Measurements from ENCODE around the gene SEPTIN2.
A peak's percentile ranks its signal among the peaks of the same experiment; 100 is the strongest.
"Not testable (repeated sequence)": the region's sequence is repeated elsewhere in the genome, so short reads cannot be mapped to it uniquely, and the experiment has no call there.

The SEPTIN2 gene

GRCh38 chr2:241375300-241375699, 59.6 kb downstream of the SEPTIN2 start:
- Histone ChIP-seq H3K4me1 (ENCODE audit: control insufficient read depth in 1 of 2, insufficient read depth in 2 of 2, low read length in 2 of 2) (peaks cover 56 to 67% of the 10 kb centered on the region in 2 donors), H3K4me3 (ENCODE audit: low read depth in 1 of 2, low read length in 2 of 2) (peak overlapping the region in 1 of 2 donors; percentile 5), H3K27ac (ENCODE audit: low read depth, low read length) (no peak overlapping the region), H3K27me3 (ENCODE audit: control insufficient read depth in 1 of 2, insufficient read depth in 2 of 2, low read length in 2 of 2) (no peaks in the 10 kb centered on the region), H3K9me3 (ENCODE audit: control insufficient read depth in 1 of 2, low read length in 2 of 2) (no peaks in the 10 kb centered on the region), H3K36me3 (ENCODE audit: control insufficient read depth in 1 of 2, insufficient read depth in 2 of 2, low read length in 2 of 2) (peaks cover 4 to 17% of the 10 kb centered on the region in 2 donors), H3K9ac (ENCODE audit: low read depth in 1 of 2, low read length in 2 of 2) (no peak overlapping the region)

- H3K4me1 ChIP-seq (ENCODE audit: control insufficient read depth in 1 of 2, insufficient read depth in 2 of 2, low read length in 2 of 2), result peaks cover 45 to 60% of the 10 kb centered on the region in 2 donors
These were observed 61.1 kb downstream of the SEPTIN2 start for GRCh38 chr2:241376808-241377207.

GRCh38 chr2:241378816-241379215, 63.1 kb downstream of the SEPTIN2 start:
- Histone ChIP-seq H3K9ac (ENCODE audit: low read depth in 1 of 2, low read length in 2 of 2) (no peak overlapping the region), H3K9me3 (ENCODE audit: control insufficient read depth in 1 of 2, low read length in 2 of 2) (no peaks in the 10 kb centered on the region), H3K4me1 (ENCODE audit: control insufficient read depth in 1 of 2, insufficient read depth in 2 of 2, low read length in 2 of 2) (peaks cover 27 to 42% of the 10 kb centered on the region in 2 donors), H3K27me3 (ENCODE audit: control insufficient read depth in 1 of 2, insufficient read depth in 2 of 2, low read length in 2 of 2) (no peaks in the 10 kb centered on the region), H3K4me3 (ENCODE audit: low read depth in 1 of 2, low read length in 2 of 2) (no peak overlapping the region), H3K36me3 (ENCODE audit: control insufficient read depth in 1 of 2, insufficient read depth in 2 of 2, low read length in 2 of 2) (peaks cover 4 to 24% of the 10 kb centered on the region in 2 donors), H3K27ac (ENCODE audit: low read depth, low read length) (no peak overlapping the region)

More at GRCh38 chr2:241376808-241377207, 61.1 kb downstream of the SEPTIN2 start:
- no peak overlapping the region for H3K4me3 ChIP-seq (ENCODE audit: low read depth in 1 of 2, low read length in 2 of 2)
- no peak overlapping the region for H3K27ac ChIP-seq (ENCODE audit: low read depth, low read length)
- no peaks in the 10 kb centered on the region for H3K9me3 ChIP-seq (ENCODE audit: control insufficient read depth in 1 of 2, low read length in 2 of 2)
- no peak overlapping the region for H3K9ac ChIP-seq (ENCODE audit: low read depth in 1 of 2, low read length in 2 of 2)
- no peaks in the 10 kb centered on the region for H3K27me3 ChIP-seq (ENCODE audit: control insufficient read depth in 1 of 2, insufficient read depth in 2 of 2, low read length in 2 of 2)
- H3K36me3 ChIP-seq (ENCODE audit: control insufficient read depth in 1 of 2, insufficient read depth in 2 of 2, low read length in 2 of 2), result peaks cover 4 to 17% of the 10 kb centered on the region in 2 donors

- Histone ChIP-seq H3K27me3 (ENCODE audit: control insufficient read depth in 1 of 2, insufficient read depth in 2 of 2, low read length in 2 of 2) (no peaks in the 10 kb centered on the region), H3K36me3 (ENCODE audit: control insufficient read depth in 1 of 2, insufficient read depth in 2 of 2, low read length in 2 of 2) (peaks cover 4 to 24% of the 10 kb centered on the region in 2 donors), H3K4me3 (ENCODE audit: low read depth in 1 of 2, low read length in 2 of 2) (no peak overlapping the region), H3K9ac (ENCODE audit: low read depth in 1 of 2, low read length in 2 of 2) (peak overlapping the region in 1 of 2 donors; percentile 3), H3K9me3 (ENCODE audit: control insufficient read depth in 1 of 2, low read length in 2 of 2) (no peaks in the 10 kb centered on the region), H3K27ac (ENCODE audit: low read depth, low read length) (no peak overlapping the region), H3K4me1 (ENCODE audit: control insufficient read depth in 1 of 2, insufficient read depth in 2 of 2, low read length in 2 of 2) (peaks cover 19 to 38% of the 10 kb centered on the region in 2 donors)
These were observed 64.1 kb downstream of the SEPTIN2 start for GRCh38 chr2:241379481-241380480.

- Histone ChIP-seq H3K9ac (ENCODE audit: low read depth in 1 of 2, low read length in 2 of 2) (no peak overlapping the region), H3K36me3 (ENCODE audit: control insufficient read depth in 1 of 2, insufficient read depth in 2 of 2, low read length in 2 of 2) (peaks cover 4 to 15% of the 10 kb centered on the region in 2 donors), H3K27ac (ENCODE audit: low read depth, low read length) (no peak overlapping the region), H3K4me3 (ENCODE audit: low read depth in 1 of 2, low read length in 2 of 2) (no peak overlapping the region), H3K27me3 (ENCODE audit: control insufficient read depth in 1 of 2, insufficient read depth in 2 of 2, low read length in 2 of 2) (no peaks in the 10 kb centered on the region), H3K4me1 (ENCODE audit: control insufficient read depth in 1 of 2, insufficient read depth in 2 of 2, low read length in 2 of 2) (peaks cover 2 to 19% of the 10 kb centered on the region in 2 donors), H3K9me3 (ENCODE audit: control insufficient read depth in 1 of 2, low read length in 2 of 2) (no peaks in the 10 kb centered on the region)
These were observed 66.1 kb downstream of the SEPTIN2 start for GRCh38 chr2:241381872-241382271.

GRCh38 chr2:241385450-241385849, 69.7 kb downstream of the SEPTIN2 start:
- H3K9me3 ChIP-seq (ENCODE audit: control insufficient read depth in 1 of 2, low read length in 2 of 2); H3K4me1 ChIP-seq (ENCODE audit: control insufficient read depth in 1 of 2, insufficient read depth in 2 of 2, low read length in 2 of 2); H3K27me3 ChIP-seq (ENCODE audit: control insufficient read depth in 1 of 2, insufficient read depth in 2 of 2, low read length in 2 of 2); H3K9ac ChIP-seq (ENCODE audit: low read depth in 1 of 2, low read length in 2 of 2); H3K4me3 ChIP-seq (ENCODE audit: low read depth in 1 of 2, low read length in 2 of 2); H3K27ac ChIP-seq (ENCODE audit: low read depth, low read length): not testable (repeated sequence)
- H3K36me3 ChIP-seq (ENCODE audit: control insufficient read depth in 1 of 2, insufficient read depth in 2 of 2, low read length in 2 of 2), result peaks cover 0 to 10% of the 10 kb centered on the region in 2 donors

GRCh38 chr2:241386519-241386918, 70.8 kb downstream of the SEPTIN2 start:
- no peaks in the 10 kb centered on the region for H3K9me3 ChIP-seq (ENCODE audit: control insufficient read depth in 1 of 2, low read length in 2 of 2)
- H3K4me1 ChIP-seq (ENCODE audit: control insufficient read depth in 1 of 2, insufficient read depth in 2 of 2, low read length in 2 of 2), result peaks cover 6 to 9% of the 10 kb centered on the region in 2 donors
- no peak overlapping the region for H3K27ac ChIP-seq (ENCODE audit: low read depth, low read length)
- H3K9ac ChIP-seq (ENCODE audit: low read depth in 1 of 2, low read length in 2 of 2), result no peak overlapping the region
- H3K4me3 ChIP-seq (ENCODE audit: low read depth in 1 of 2, low read length in 2 of 2), result no peak overlapping the region
- H3K27me3 ChIP-seq (ENCODE audit: control insufficient read depth in 1 of 2, insufficient read depth in 2 of 2, low read length in 2 of 2), result no peaks in the 10 kb centered on the region
- H3K36me3 ChIP-seq (ENCODE audit: control insufficient read depth in 1 of 2, insufficient read depth in 2 of 2, low read length in 2 of 2), result peaks cover 0 to 10% of the 10 kb centered on the region in 2 donors

GRCh38 chr2:241389697-241390096, 74.0 kb downstream of the SEPTIN2 start:
- Histone ChIP-seq H3K9me3 (ENCODE audit: control insufficient read depth in 1 of 2, low read length in 2 of 2) (no peaks in the 10 kb centered on the region), H3K27me3 (ENCODE audit: control insufficient read depth in 1 of 2, insufficient read depth in 2 of 2, low read length in 2 of 2) (no peaks in the 10 kb centered on the region), H3K4me3 (ENCODE audit: low read depth in 1 of 2, low read length in 2 of 2) (no peak overlapping the region), H3K27ac (ENCODE audit: low read depth, low read length) (no peak overlapping the region), H3K36me3 (ENCODE audit: control insufficient read depth in 1 of 2, insufficient read depth in 2 of 2, low read length in 2 of 2) (no peaks in the 10 kb centered on the region), H3K4me1 (ENCODE audit: control insufficient read depth in 1 of 2, insufficient read depth in 2 of 2, low read length in 2 of 2) (peaks cover 16 to 26% of the 10 kb centered on the region in 2 donors), H3K9ac (ENCODE audit: low read depth in 1 of 2, low read length in 2 of 2) (no peak overlapping the region)

- no peak overlapping the region for H3K9ac ChIP-seq (ENCODE audit: low read depth in 1 of 2, low read length in 2 of 2)
- no peak overlapping the region for H3K4me3 ChIP-seq (ENCODE audit: low read depth in 1 of 2, low read length in 2 of 2)
- H3K36me3 ChIP-seq (ENCODE audit: control insufficient read depth in 1 of 2, insufficient read depth in 2 of 2, low read length in 2 of 2), result peaks cover 0 to 8% of the 10 kb centered on the region in 2 donors
- no peaks in the 10 kb centered on the region for H3K9me3 ChIP-seq (ENCODE audit: control insufficient read depth in 1 of 2, low read length in 2 of 2)
- peaks cover 19 to 28% of the 10 kb centered on the region in 2 donors for H3K4me1 ChIP-seq (ENCODE audit: control insufficient read depth in 1 of 2, insufficient read depth in 2 of 2, low read length in 2 of 2)
- H3K27ac ChIP-seq (ENCODE audit: low read depth, low read length), result no peak overlapping the region
- H3K27me3 ChIP-seq (ENCODE audit: control insufficient read depth in 1 of 2, insufficient read depth in 2 of 2, low read length in 2 of 2), result no peaks in the 10 kb centered on the region
These were observed 74.8 kb downstream of the SEPTIN2 start for GRCh38 chr2:241390301-241391206.
